GM19193 (cell line): ENCODE results near the gene CHD6.

ENCODE experiments used
- POLR2A ChIP-seq: IDR thresholded peaks from 4 replicates; pipeline ENCODE4 v1.6.1; 2011; ENCODE audit not compliant: insufficient read depth, insufficient read length; ENCODE audit errors: extremely low read depth

The CHD6 gene

GRCh38 chr20:41524980-41525613 is 93.1 kb downstream of the CHD6 start:
- TF ChIP-seq POLR2A = no peak

GRCh38 chr20:41523857-41524256 is 94.3 kb downstream of the CHD6 start:
- no peak for TF ChIP-seq POLR2A

- TF ChIP-seq POLR2A = no peak
Measured at GRCh38 chr20:41513829-41514228, 104.3 kb downstream of the CHD6 start.

GRCh38 chr20:41512624-41513023 is 105.6 kb downstream of the CHD6 start:
- TF ChIP-seq POLR2A = no peak

GRCh38 chr20:41510847-41511450 is 107.2 kb downstream of the CHD6 start:
- no peak for TF ChIP-seq POLR2A

GRCh38 chr20:41510224-41510623 is 108.0 kb downstream of the CHD6 start:
- TF ChIP-seq POLR2A = no peak

GRCh38 chr20:41509316-41510200 is 108.6 kb downstream of the CHD6 start:
- TF ChIP-seq POLR2A = no peak

GRCh38 chr20:41508335-41508734 is 109.8 kb downstream of the CHD6 start:
- no peak for TF ChIP-seq POLR2A

GRCh38 chr20:41507851-41508250 is 110.3 kb downstream of the CHD6 start:
- no peak for TF ChIP-seq POLR2A

GRCh38 chr20:41507436-41507835 is 110.7 kb downstream of the CHD6 start:
- TF ChIP-seq POLR2A = no peak

- no peak for TF ChIP-seq POLR2A
Measured at GRCh38 chr20:41506192-41506915, 111.8 kb downstream of the CHD6 start.

- no peak for TF ChIP-seq POLR2A
Measured at GRCh38 chr20:41505184-41505583, 113.0 kb downstream of the CHD6 start.

- TF ChIP-seq POLR2A = no peak
Measured at GRCh38 chr20:41501376-41501775, 116.8 kb downstream of the CHD6 start.

- TF ChIP-seq POLR2A = no peak
Measured at GRCh38 chr20:41499961-41500725, 118.0 kb downstream of the CHD6 start.
